ENCODE measurements around the gene MLH1.

DNA sequence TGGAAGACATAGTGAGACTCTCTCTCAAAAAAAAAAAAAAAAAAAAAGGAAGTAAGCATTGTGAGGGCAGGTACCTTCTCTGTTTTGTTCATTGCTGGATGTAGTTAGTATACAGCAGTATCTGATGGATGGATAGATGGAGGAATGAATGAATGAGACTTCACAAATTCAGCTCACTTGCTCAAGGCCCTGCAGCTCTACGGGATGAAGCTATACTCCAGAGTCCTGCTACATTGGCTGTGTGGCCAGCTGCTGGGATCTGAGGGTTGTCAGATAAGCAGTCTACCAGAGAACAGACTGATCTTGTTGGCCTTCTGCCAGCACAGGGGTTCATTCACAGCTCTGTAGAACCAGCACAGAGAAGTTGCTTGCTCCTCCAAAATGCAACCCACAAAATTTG, 35.0 kb downstream of the MLH1 start:
- TF ChIP-seq ZNF274 (IDR thresholded peaks at IDR 0.05; ENCODE audit: low read depth, low read length) (no peak), YY1 (IDR thresholded peaks at IDR 0.05; ENCODE audit: insufficient read depth, insufficient read length) (no peak), SUZ12 (IDR thresholded peaks at IDR 0.05; ENCODE audit: extremely low read depth, insufficient read depth, insufficient read length) (no peak)
